GM23338 (cell line): ENCODE results near the gene TMEM207. TPM values are rescaled to one million over a fixed set of nuclear protein-coding genes. Genes with fewer than 3 reads are reported as not detected.

Experiments used
- ATAC-seq: fragments of 200-7000 bp; cut with Tn5 transposase; 3 replicates; pipeline ENCODE4 v1.9.1; 2020
- DNase-seq: peaks from one replicate; pipeline ENCODE4 v3.0.0-alpha.2; 2015; ENCODE audit warnings: low spot score
- H2AFZ ChIP-seq: fragments of 200-600 bp; sonication (generic); 2 replicates; pipeline ENCODE4 v1.8.0; 2016; ENCODE audit warnings: antibody characterized with exemption, mild to moderate bottlenecking, moderate library complexity
- H3F3A ChIP-seq: fragments of 200-600 bp; sonication (generic); replicated peaks from 2 replicates; pipeline ENCODE4 v1.8.0; 2017; ENCODE audit warnings: antibody characterized with exemption, mixed run types, low read depth
- H3K27ac ChIP-seq: fragments of 200-600 bp; sonication (generic); 2 replicates; pipeline ENCODE4 v1.6.1; 2016; ENCODE audit warnings: low read depth
- H3K27me3 ChIP-seq: fragments of 200-600 bp; sonication (generic); 2 replicates; pipeline ENCODE4 v1.8.0; 2016; ENCODE audit warnings: mild to moderate bottlenecking, mixed run types, moderate library complexity; ENCODE audit not compliant: insufficient read depth
- H3K36me3 ChIP-seq: fragments of 200-600 bp; sonication (generic); 2 replicates; pipeline ENCODE4 v1.8.0; 2016; ENCODE audit warnings: mild to moderate bottlenecking; ENCODE audit not compliant: insufficient read depth
- H3K4me1 ChIP-seq: fragments of 200-600 bp; sonication (generic); 2 replicates; pipeline ENCODE4 v1.8.0; 2016; ENCODE audit warnings: mild to moderate bottlenecking, moderate library complexity; ENCODE audit not compliant: insufficient read depth
- H3K4me2 ChIP-seq: fragments of 200-600 bp; sonication (generic); 2 replicates; pipeline ENCODE4 v1.7.1; 2017; ENCODE audit warnings: mixed run types
- H3K4me3 ChIP-seq: fragments of 200-600 bp; sonication (generic); 2 replicates; pipeline ENCODE4 v1.6.1; 2016; ENCODE audit warnings: mixed run types
- H3K79me2 ChIP-seq: fragments of 200-600 bp; sonication (generic); replicated peaks from 2 replicates; pipeline ENCODE4 v1.8.0; 2017; ENCODE audit warnings: mild to moderate bottlenecking; ENCODE audit not compliant: insufficient read depth
- H3K9me2 ChIP-seq: fragments of 200-600 bp; sonication (generic); 2 replicates; pipeline ENCODE4 v1.8.0; 2017; ENCODE audit not compliant: insufficient read depth
- H4K20me1 ChIP-seq: fragments of 200-600 bp; sonication (generic); replicated peaks from 2 replicates; pipeline ENCODE4 v1.8.0; 2017; ENCODE audit warnings: mild to moderate bottlenecking; ENCODE audit not compliant: insufficient read depth
- H3K27ac Mint-ChIP-seq: 2 replicates; pipeline ENCODE4 v1.8.0; 2020; ENCODE audit warnings: inconsistent platforms, mild to moderate bottlenecking, moderate library complexity, mixed read lengths
- H3K27me3 Mint-ChIP-seq: 3 replicates; pipeline ENCODE4 v1.8.0; 2022; ENCODE audit warnings: low read depth, mild to moderate bottlenecking, moderate library complexity, mixed read lengths, inconsistent platforms; ENCODE audit not compliant: insufficient read depth, poor library complexity
- H3K36me3 Mint-ChIP-seq: 3 replicates; pipeline ENCODE4 v1.8.0; 2021; ENCODE audit warnings: low read depth, mild to moderate bottlenecking, inconsistent platforms, moderate library complexity, mixed read lengths
- H3K4me1 Mint-ChIP-seq: 3 replicates; pipeline ENCODE4 v1.8.0; 2020; ENCODE audit warnings: mild to moderate bottlenecking, inconsistent platforms, mixed read lengths
- H3K4me3 Mint-ChIP-seq: 3 replicates; pipeline ENCODE4 v1.8.0; 2021; ENCODE audit warnings: moderate library complexity, mild to moderate bottlenecking, inconsistent platforms, mixed read lengths
- H3K9me3 Mint-ChIP-seq: 3 replicates; pipeline ENCODE4 v1.8.0; 2020; ENCODE audit warnings: moderate library complexity, mild to moderate bottlenecking, inconsistent platforms, mixed read lengths
- CREB1 ChIP-seq: fragments of 250-450 bp; sonication (Bioruptor Pico); IDR thresholded peaks from 2 replicates; pipeline ENCODE4 v1.5.0; 2020; ENCODE audit warnings: low read depth, mild to moderate bottlenecking, moderate library complexity
- CTCF ChIP-seq, 2 experiments: fragments of 200-600 bp in 1 of 2; sonication (generic) in 1 of 2; conservative IDR thresholded peaks; 2 replicates each; pipeline versions ENCODE4 v1.5.1 to v1.6.1; 2016 to 2017; ENCODE audit warnings: antibody characterized with exemption in 2 of 2, low read depth in 2 of 2, mild to moderate bottlenecking in 2 of 2, moderate library complexity in 1 of 2
- JUNB ChIP-seq: IDR thresholded peaks from one replicate; pipeline ENCODE4 v1.6.1; 2016; ENCODE audit warnings: antibody characterized with exemption; ENCODE audit not compliant: unreplicated experiment
- NANOG ChIP-seq: IDR thresholded peaks from 2 replicates; pipeline ENCODE4 v1.6.1; 2016; ENCODE audit warnings: antibody characterized with exemption, borderline replicate concordance
- POLR2AphosphoS5 ChIP-seq: IDR thresholded peaks from 2 replicates; pipeline ENCODE4 v1.6.1; 2016; ENCODE audit warnings: antibody characterized with exemption, low read depth
- STAT1 ChIP-seq: IDR thresholded peaks from one replicate; pipeline ENCODE4 v1.6.1; 2016; ENCODE audit warnings: antibody characterized with exemption; ENCODE audit not compliant: unreplicated experiment
- ZNF114 ChIP-seq: fragments of 250-450 bp; sonication (Bioruptor Pico); IDR thresholded peaks from 2 replicates; pipeline ENCODE4 v1.5.0; 2020; ENCODE audit warnings: mild to moderate bottlenecking, moderate library complexity
- ZNF331 ChIP-seq: fragments of 250-450 bp; sonication (Bioruptor Pico); IDR thresholded peaks from 2 replicates; pipeline ENCODE4 v1.5.0; 2020; ENCODE audit warnings: low read depth, mild to moderate bottlenecking, moderate library complexity
- polyA plus RNA-seq: library from polyadenylated mRNA; unstranded; fragments of >200 nt; fragmentation: Nextera tagmentation; extraction: Ambion mirVana; gene quantifications from 2 replicates; pipeline ENCODE4 v1.2.1, GENCODE V29; 2016
- total RNA-seq: library from RNA; depleted of rRNA; stranded (reverse); fragments of >200 nt; shearing (Covaris generic); gene quantifications from 2 replicates; pipeline ENCODE4 v1.2.3, GENCODE V29; 2014
- TF ChIP-seq, protein P1 (sequence below): IDR thresholded peaks from 2 replicates; pipeline ENCODE4 v1.6.1; 2016; ENCODE audit warnings: antibody characterized with exemption
- TF ChIP-seq, protein P2 (sequence below): IDR thresholded peaks from one replicate; pipeline ENCODE4 v1.6.1; 2018; ENCODE audit warnings: antibody characterized with exemption; ENCODE audit not compliant: unreplicated experiment

The TMEM207 gene
- total and polyA plus RNA-seq, 2 experiments from 2014 or later = not detected

GRCh38 chr3:190444006-190444405, 5.7 kb downstream of the TMEM207 start (continued):
- TF ChIP-seq, protein P1, sequence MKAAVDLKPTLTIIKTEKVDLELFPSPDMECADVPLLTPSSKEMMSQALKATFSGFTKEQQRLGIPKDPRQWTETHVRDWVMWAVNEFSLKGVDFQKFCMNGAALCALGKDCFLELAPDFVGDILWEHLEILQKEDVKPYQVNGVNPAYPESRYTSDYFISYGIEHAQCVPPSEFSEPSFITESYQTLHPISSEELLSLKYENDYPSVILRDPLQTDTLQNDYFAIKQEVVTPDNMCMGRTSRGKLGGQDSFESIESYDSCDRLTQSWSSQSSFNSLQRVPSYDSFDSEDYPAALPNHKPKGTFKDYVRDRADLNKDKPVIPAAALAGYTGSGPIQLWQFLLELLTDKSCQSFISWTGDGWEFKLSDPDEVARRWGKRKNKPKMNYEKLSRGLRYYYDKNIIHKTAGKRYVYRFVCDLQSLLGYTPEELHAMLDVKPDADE = no peak
- no peak for TF ChIP-seq POLR2AphosphoS5

DNA sequence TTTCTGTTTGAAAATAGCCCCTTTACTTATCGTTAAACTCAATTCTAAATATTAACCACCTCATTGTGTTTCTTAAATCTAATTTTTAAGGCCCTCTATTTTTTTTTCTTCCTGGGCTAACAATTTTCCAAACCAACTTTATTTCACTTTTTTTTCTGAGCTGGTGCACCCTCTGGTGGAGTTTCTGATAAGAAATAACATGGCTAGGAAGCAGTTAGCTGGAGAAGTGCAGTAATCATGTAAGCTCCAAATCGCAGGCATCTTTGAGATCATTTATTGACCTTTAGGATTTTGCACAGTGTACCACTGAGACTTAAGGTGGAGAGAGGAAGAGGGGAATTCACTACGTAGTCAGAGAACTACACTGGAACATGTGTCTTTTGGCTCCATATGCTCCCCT, 6.4 kb downstream of the TMEM207 start:
- Histone ChIP-seq H4K20me1 (no peaks in the 10 kb centered on the region), H3K4me1 (peaks cover 3% of the 10 kb centered on the region; the same call in 1 of the 2 replicates), H3K36me3 (no peaks in the 10 kb centered on the region), H3K9me2 (peaks cover 7% of the 10 kb centered on the region; the same call in 1 of the 2 replicates), H3K79me2 (no peaks in the 10 kb centered on the region), H3K4me2 (no peak overlapping the region), H3F3A (no peaks in the 10 kb centered on the region), H2AFZ (no peak overlapping the region), H3K4me3 (no peak overlapping the region), H3K27me3 (no peaks in the 10 kb centered on the region), H3K27ac (no peak overlapping the region)
- no peaks in the 10 kb centered on the region for H3K4me1 Mint-ChIP-seq
- 0 out of 3 replicates have a peak, but pooled peaks cover 2% of the 10 kb centered on the region for H3K9me3 Mint-ChIP-seq
- no peak overlapping the region for H3K4me3 Mint-ChIP-seq
- peak; percentile 52 to 62 for TF ChIP-seq CTCF (conservative IDR thresholded peaks at IDR 0.05; ENCODE audit: low read depth in 2 of 2)
- TF ChIP-seq, protein P2, sequence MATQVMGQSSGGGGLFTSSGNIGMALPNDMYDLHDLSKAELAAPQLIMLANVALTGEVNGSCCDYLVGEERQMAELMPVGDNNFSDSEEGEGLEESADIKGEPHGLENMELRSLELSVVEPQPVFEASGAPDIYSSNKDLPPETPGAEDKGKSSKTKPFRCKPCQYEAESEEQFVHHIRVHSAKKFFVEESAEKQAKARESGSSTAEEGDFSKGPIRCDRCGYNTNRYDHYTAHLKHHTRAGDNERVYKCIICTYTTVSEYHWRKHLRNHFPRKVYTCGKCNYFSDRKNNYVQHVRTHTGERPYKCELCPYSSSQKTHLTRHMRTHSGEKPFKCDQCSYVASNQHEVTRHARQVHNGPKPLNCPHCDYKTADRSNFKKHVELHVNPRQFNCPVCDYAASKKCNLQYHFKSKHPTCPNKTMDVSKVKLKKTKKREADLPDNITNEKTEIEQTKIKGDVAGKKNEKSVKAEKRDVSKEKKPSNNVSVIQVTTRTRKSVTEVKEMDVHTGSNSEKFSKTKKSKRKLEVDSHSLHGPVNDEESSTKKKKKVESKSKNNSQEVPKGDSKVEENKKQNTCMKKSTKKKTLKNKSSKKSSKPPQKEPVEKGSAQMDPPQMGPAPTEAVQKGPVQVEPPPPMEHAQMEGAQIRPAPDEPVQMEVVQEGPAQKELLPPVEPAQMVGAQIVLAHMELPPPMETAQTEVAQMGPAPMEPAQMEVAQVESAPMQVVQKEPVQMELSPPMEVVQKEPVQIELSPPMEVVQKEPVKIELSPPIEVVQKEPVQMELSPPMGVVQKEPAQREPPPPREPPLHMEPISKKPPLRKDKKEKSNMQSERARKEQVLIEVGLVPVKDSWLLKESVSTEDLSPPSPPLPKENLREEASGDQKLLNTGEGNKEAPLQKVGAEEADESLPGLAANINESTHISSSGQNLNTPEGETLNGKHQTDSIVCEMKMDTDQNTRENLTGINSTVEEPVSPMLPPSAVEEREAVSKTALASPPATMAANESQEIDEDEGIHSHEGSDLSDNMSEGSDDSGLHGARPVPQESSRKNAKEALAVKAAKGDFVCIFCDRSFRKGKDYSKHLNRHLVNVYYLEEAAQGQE = no peak
- TF ChIP-seq NANOG = no peak
- peak; percentile 33 for DNase-seq
- H3K27ac Mint-ChIP-seq = no peak overlapping the region
- no peaks in the 10 kb centered on the region for H3K27me3 Mint-ChIP-seq
- H3K36me3 Mint-ChIP-seq = no peaks in the 10 kb centered on the region
- ATAC-seq = no peak

DNA sequence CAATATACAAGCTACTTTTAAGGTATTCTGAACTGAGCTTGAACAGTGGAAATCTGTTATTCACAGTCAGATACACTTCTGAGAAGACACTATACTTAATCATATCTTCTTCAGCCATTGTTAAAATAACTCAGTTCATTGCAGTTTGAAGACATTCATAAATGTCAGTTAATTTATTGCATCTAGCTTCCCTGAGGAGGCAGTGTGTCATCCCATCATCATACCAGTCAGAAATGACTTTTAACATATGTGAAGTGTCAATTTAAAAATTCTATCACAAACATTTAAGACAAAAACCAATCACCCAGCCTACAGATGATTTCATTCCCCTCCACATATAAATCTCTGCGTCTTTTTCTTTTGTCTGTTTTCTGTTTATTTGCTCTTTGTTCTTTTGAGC, 7.5 kb downstream of the TMEM207 start:
- no peak overlapping the region for H3K4me3 ChIP-seq
- no peak overlapping the region for H3K4me2 ChIP-seq
- TF ChIP-seq ZNF331 (CRISPR knock-in tag) (no peak), JUNB (no peak), POLR2AphosphoS5 (no peak), ZNF114 (CRISPR knock-in tag) (no peak), STAT1 (no peak), CREB1 (no peak)
- TF ChIP-seq, protein P2 = no peak
- TF ChIP-seq, protein P1 = no peak

More for the DNA sequence above, 7.5 kb downstream of the TMEM207 start:
- no peak for ATAC-seq
- Histone ChIP-seq H3F3A (no peaks in the 10 kb centered on the region), H4K20me1 (no peaks in the 10 kb centered on the region), H3K27me3 (no peaks in the 10 kb centered on the region), H3K36me3 (no peaks in the 10 kb centered on the region), H3K79me2 (no peaks in the 10 kb centered on the region), H3K27ac (no peak overlapping the region), H2AFZ (no peak overlapping the region), H3K9me2 (peaks cover 7% of the 10 kb centered on the region; the same call in 1 of the 2 replicates), H3K4me1 (peaks cover 3% of the 10 kb centered on the region; the same call in 1 of the 2 replicates)
- DNase-seq = no peak
- Mint-ChIP-seq H3K27ac (no peak overlapping the region), H3K4me1 (no peaks in the 10 kb centered on the region), H3K9me3 (0 out of 3 replicates have a peak, but pooled peaks cover 2% of the 10 kb centered on the region), H3K27me3 (no peaks in the 10 kb centered on the region), H3K4me3 (no peak overlapping the region), H3K36me3 (no peaks in the 10 kb centered on the region)
